Gastrocnemius medialis (tissue), 4 donors: ENCODE results near the gene IGSF21. TPM values are rescaled to one million over a fixed set of nuclear protein-coding genes. Genes with fewer than 3 reads are reported as not detected.

Source experiments
- ATAC-seq, 2 donors: fragments of 150-250 bp; one replicate each; pipeline ENCODE4 v1.9.1; 2016
- DNase-seq, 2 donors: peaks; one replicate each; pipeline ENCODE4 v3.0.0-alpha.2; 2019
- H3K27ac ChIP-seq, 4 donors: fragments of 200-600 bp; sonication (generic); 1 replicate in 1 of 4; 2 replicates in 3 of 4; pipeline ENCODE4 v1.5.1; 2016 to 2018; ENCODE audit warnings: mild to moderate bottlenecking in 2 of 4, moderate library complexity in 1 of 4
- H3K27me3 ChIP-seq, 3 donors: fragments of 200-600 bp; sonication (generic) in 2 of 3; 1 replicate in 1 of 3; 2 replicates in 2 of 3; pipeline versions ENCODE4 v1.5.1 to v1.6.0; 2016 to 2019; ENCODE audit warnings: mild to moderate bottlenecking in 1 of 3, moderate library complexity in 1 of 3
- H3K36me3 ChIP-seq, 2 donors: fragments of 200-600 bp; sonication (generic) in 1 of 2; one replicate each; pipeline ENCODE4 v1.5.1; 2017 to 2018
- H3K4me1 ChIP-seq, 2 donors: fragments of 200-600 bp; sonication (generic) in 1 of 2; one replicate each; pipeline ENCODE4 v1.5.1; 2016 to 2017; ENCODE audit warnings: mild to moderate bottlenecking in 2 of 2
- H3K4me3 ChIP-seq, 4 donors: fragments of 200-600 bp; sonication (generic) in 3 of 4; 1 replicate in 1 of 4; 2 replicates in 3 of 4; pipeline ENCODE4 v1.5.1; 2016 to 2019; ENCODE audit warnings: mild to moderate bottlenecking in 2 of 4
- H3K9me3 ChIP-seq, 3 donors: fragments of 200-600 bp; sonication (generic) in 2 of 3; 1 replicate in 1 of 3; 2 replicates in 2 of 3; pipeline ENCODE4 v1.5.1; 2016 to 2019
- CTCF ChIP-seq, 5 experiments: fragments of 450-650 bp in 3 of 5; fragments of 200-600 bp in 2 of 5; sonication (generic) in 2 of 5; IDR thresholded peaks in 4 of 5; conservative IDR thresholded peaks in 1 of 5; 1 replicate in 4 of 5; 2 replicates in 1 of 5; pipeline ENCODE4 v1.5.1; 2016 to 2019; ENCODE audit warnings: antibody characterized with exemption in 5 of 5, mild to moderate bottlenecking in 3 of 5, moderate library complexity in 3 of 5
- POLR2A ChIP-seq, 2 donors: fragments of 450-650 bp; IDR thresholded peaks; one replicate each; pipeline ENCODE4 v1.6.1; 2017; ENCODE audit warnings: antibody characterized with exemption in 2 of 2, mild to moderate bottlenecking in 2 of 2, moderate library complexity in 2 of 2
- in situ Hi-C, 4 donors: fragments of 200-750 bp; cut with MboI; loops; one replicate each; pipeline versions ENCODE4 v1.15.0 to v1.8.0; 2017; ENCODE audit warnings: low sequenced_read_pairs in 4 of 4
- intact Hi-C: fragments of 100-400 bp; cut with DNase I; formaldehyde crosslinking; loops from one replicate; pipeline ENCODE4 v1.15.1; 2023; ENCODE audit warnings: low total_unique reads
- total RNA-seq, 4 donors: library from RNA; depleted of rRNA; stranded (reverse); fragments of >200 nt; gene quantifications; one replicate each; pipeline versions ENCODE4 v1.1.0 to v1.2.3, GENCODE V29; 2016

The IGSF21 gene
- total RNA-seq, 4 donors from 2014 or later, result 0.32 to 0.66 (median 0.53) TPM

GRCh38 chr1:18176619-18177018 lies 69.0 kb downstream of the IGSF21 start:
- ATAC-seq, result no peak
- TF ChIP-seq POLR2A (IDR thresholded peaks at IDR 0.05), result no peak
- no peak for TF ChIP-seq CTCF (IDR thresholded peaks at IDR 0.05 in 4 of 5, conservative IDR thresholded peaks at IDR 0.05 in 1 of 5)
- Histone ChIP-seq H3K36me3 (no peaks in the 10 kb centered on the region), H3K4me1 (no peaks in the 10 kb centered on the region), H3K27me3 (peaks cover 21 to 35% (median 23%) of the 10 kb centered on the region in 3 donors), H3K27ac (no peak overlapping the region), H3K9me3 (no peaks in the 10 kb centered on the region), H3K4me3 (no peak overlapping the region)
- intact Hi-C loops (no loop called here), in situ Hi-C loops (no loop called here)
- DNase-seq, result no peak

- ATAC-seq, result no peak
- in situ Hi-C loops (no loop called here), intact Hi-C loops (no loop called here)
- no peak for TF ChIP-seq CTCF (IDR thresholded peaks at IDR 0.05 in 4 of 5, conservative IDR thresholded peaks at IDR 0.05 in 1 of 5)
- TF ChIP-seq POLR2A (IDR thresholded peaks at IDR 0.05), result no peak
- H3K4me1 ChIP-seq, result no peaks in the 10 kb centered on the region
- no peaks in the 10 kb centered on the region for H3K9me3 ChIP-seq
- H3K27me3 ChIP-seq, result peaks cover 18 to 30% (median 23%) of the 10 kb centered on the region in 3 donors
- DNase-seq, result no peak
- H3K4me3 ChIP-seq, result no peak overlapping the region
- no peaks in the 10 kb centered on the region for H3K36me3 ChIP-seq
- no peak overlapping the region for H3K27ac ChIP-seq
Observed at GRCh38 chr1:18178111-18178510, 70.5 kb downstream of the IGSF21 start.

- Histone ChIP-seq H3K4me3 (no peak overlapping the region), H3K9me3 (no peaks in the 10 kb centered on the region), H3K36me3 (no peaks in the 10 kb centered on the region), H3K27me3 (peaks cover 14 to 31% (median 23%) of the 10 kb centered on the region in 3 donors), H3K27ac (no peak overlapping the region), H3K4me1 (no peaks in the 10 kb centered on the region)
- DNase-seq, result no peak
- ATAC-seq, result no peak
- in situ Hi-C loops, result no loop called here
- intact Hi-C loops, result no loop called here
- no peak for TF ChIP-seq POLR2A (IDR thresholded peaks at IDR 0.05)
- TF ChIP-seq CTCF (IDR thresholded peaks at IDR 0.05 in 4 of 5, conservative IDR thresholded peaks at IDR 0.05 in 1 of 5), result no peak
Observed at GRCh38 chr1:18179009-18179408, 71.4 kb downstream of the IGSF21 start.

DNA sequence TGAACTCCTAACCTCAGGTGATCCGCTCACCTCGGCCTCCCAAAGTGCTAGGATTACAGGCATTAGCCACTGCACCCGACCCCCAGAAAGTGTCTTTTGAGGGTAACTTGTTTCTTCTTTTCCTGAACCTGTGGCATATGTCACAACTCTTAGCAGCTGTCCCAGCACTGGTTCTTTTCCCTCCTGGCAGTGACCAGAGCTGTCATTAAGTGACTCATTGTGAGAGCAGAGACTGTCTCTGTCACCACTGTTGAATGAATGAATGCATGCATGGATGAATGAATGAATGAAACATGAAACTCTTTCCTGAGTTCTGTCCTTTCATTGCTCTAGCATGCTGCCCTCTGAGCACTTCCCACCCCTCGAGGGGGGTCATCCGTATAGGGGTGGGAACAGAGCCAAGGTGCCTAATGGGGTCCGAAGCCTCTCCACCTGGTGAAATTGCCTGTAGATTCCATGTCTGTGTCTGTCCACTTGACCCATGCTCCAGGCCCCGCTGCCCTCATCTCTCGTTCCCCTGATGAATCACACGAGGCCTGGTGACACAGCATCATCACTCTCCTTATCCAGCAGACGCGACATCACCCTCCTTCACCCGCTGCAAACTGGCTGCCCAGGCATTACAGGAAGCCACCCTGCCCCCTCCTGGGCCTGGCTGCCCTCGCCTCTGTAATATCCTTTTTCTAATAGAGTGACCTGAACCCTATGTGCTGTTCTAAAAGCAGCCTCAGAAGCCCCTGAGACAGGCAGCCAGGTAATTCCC lies 75.0 kb downstream of the IGSF21 start:
- TF ChIP-seq CTCF (IDR thresholded peaks at IDR 0.05 in 4 of 5, conservative IDR thresholded peaks at IDR 0.05 in 1 of 5) (no peak), POLR2A (IDR thresholded peaks at IDR 0.05) (no peak)
- H3K4me1 ChIP-seq, result no peaks in the 10 kb centered on the region
- ATAC-seq (no peak), DNase-seq (no peak)
- H3K36me3 ChIP-seq, result no peaks in the 10 kb centered on the region
- intact Hi-C loops, result no loop called here
- no peaks in the 10 kb centered on the region for H3K9me3 ChIP-seq
- H3K27me3 ChIP-seq, result peaks cover 11 to 42% (median 15%) of the 10 kb centered on the region in 3 donors
- H3K4me3 ChIP-seq, result no peak overlapping the region
- in situ Hi-C loops, result no loop called here
- no peak overlapping the region for H3K27ac ChIP-seq
